PC-3 (cell line): ENCODE measurements around the gene CD160. TPM values are rescaled to one million over a fixed set of nuclear protein-coding genes. Genes with fewer than 3 reads are reported as not detected.
"Not testable (repeated sequence)": the region's sequence is repeated elsewhere in the genome, so short reads cannot be mapped to it uniquely, and the experiment has no call there.

Source experiments
- ATAC-seq: fragments of 200-7000 bp; cut with Tn5 transposase; 2 replicates; pipeline ENCODE4 v1.9.1; 2020; ENCODE audit warnings: mild to moderate bottlenecking, moderate library complexity
- BruUV-seq: library from RNA; stranded (reverse); fragments of 400-500 nt; replicated peaks from 2 replicates; lab custom pipeline; 2021; lab: Mats Ljungman, UMichigan
- CTCF ChIA-PET: fragments of 300-600 bp; sonication (Branson Sonifier 250); formaldehyde crosslinking; loops from one replicate; lab custom pipeline; 2022; ENCODE audit warnings: antibody characterized with exemption; lab: Charles Lee
- POLR2A ChIA-PET: fragments of 300-600 bp; sonication (Branson Sonifier 250); formaldehyde crosslinking; loops from one replicate; lab custom pipeline; 2022; ENCODE audit warnings: antibody characterized with exemption; ENCODE audit not compliant: unreplicated experiment; lab: Charles Lee
- DNase-seq: peaks from one replicate; pipeline ENCODE4 v3.0.0-alpha.2; 2015
- H2AFZ ChIP-seq: fragments of 300-600 bp; sonication (generic); 2 replicates; pipeline ENCODE4 v1.6.0; 2016; ENCODE audit warnings: antibody characterized with exemption, low read length
- H3F3A ChIP-seq: fragments of 300-600 bp; sonication (generic); one replicate; pipeline ENCODE4 v1.6.0; 2017; ENCODE audit warnings: antibody characterized with exemption, low read length, control low read depth, mild to moderate bottlenecking; ENCODE audit not compliant: unreplicated experiment
- H3K27ac ChIP-seq: fragments of 300-600 bp; sonication (generic); 2 replicates; pipeline ENCODE4 v1.5.1; 2016; ENCODE audit warnings: mild to moderate bottlenecking, low read length
- H3K27me3 ChIP-seq: fragments of 300-600 bp; sonication (generic); 2 replicates; pipeline ENCODE4 v1.6.1; 2016; ENCODE audit warnings: low read length, mixed read lengths
- H3K36me3 ChIP-seq: fragments of 300-600 bp; sonication (generic); 2 replicates; pipeline ENCODE4 v1.6.1; 2016; ENCODE audit warnings: low read depth, mixed run types, low read length, mixed read lengths
- H3K4me1 ChIP-seq: fragments of 300-600 bp; sonication (generic); 2 replicates; pipeline ENCODE4 v1.5.1; 2016; ENCODE audit warnings: low read length; ENCODE audit not compliant: insufficient read depth
- H3K4me2 ChIP-seq: fragments of 300-600 bp; sonication (generic); 2 replicates; pipeline ENCODE4 v1.6.0; 2016; ENCODE audit warnings: low read length
- H3K4me3 ChIP-seq: fragments of 300-600 bp; sonication (generic); 2 replicates; pipeline ENCODE4 v1.5.1; 2016; ENCODE audit warnings: mild to moderate bottlenecking, low read length, mixed read lengths
- H3K79me2 ChIP-seq: fragments of 300-600 bp; sonication (generic); 2 replicates; pipeline ENCODE4 v1.6.1; 2017; ENCODE audit warnings: low read length, mixed read lengths
- H3K9ac ChIP-seq: fragments of 300-600 bp; sonication (generic); 2 replicates; pipeline ENCODE4 v1.6.0; 2016; ENCODE audit warnings: mild to moderate bottlenecking, low read length
- H3K9me2 ChIP-seq: fragments of 300-600 bp; sonication (generic); replicated peaks from 2 replicates; pipeline ENCODE4 v1.6.1; 2016; ENCODE audit warnings: mixed run types, low read length, mixed read lengths
- H3K9me3 ChIP-seq: fragments of 300-600 bp; sonication (generic); 2 replicates; pipeline ENCODE4 v1.6.1; 2016; ENCODE audit warnings: low read length, mixed read lengths
- H4K20me1 ChIP-seq: fragments of 300-600 bp; sonication (generic); 2 replicates; pipeline ENCODE4 v1.6.1; 2016; ENCODE audit warnings: low read length, mixed read lengths
- intact Hi-C: fragments of 100-400 bp; cut with micrococcal nuclease; formaldehyde crosslinking; loops from 2 replicates; pipeline ENCODE4 v1.9.0; 2023
- total RNA-seq: library from RNA; depleted of rRNA; stranded (reverse); fragments of >200 nt; gene quantifications from 2 replicates; pipeline ENCODE4 v1.2.3, GENCODE V29; 2014

Gene CD160
- total RNA-seq, 1 experiment from 2014 or later = not detected

GRCh38 chr1:145761498-145761897, 42.2 kb downstream of the CD160 start:
- BruUV-seq, CTCF ChIA-PET: not testable (repeated sequence)

GRCh38 chr1:145762001-145762400, 42.7 kb downstream of the CD160 start:
- ATAC-seq, H3K79me2 ChIP-seq, H3F3A ChIP-seq, H3K27me3 ChIP-seq, intact Hi-C loops, H3K27ac ChIP-seq, H3K4me2 ChIP-seq, H3K4me3 ChIP-seq, H3K9ac ChIP-seq, H2AFZ ChIP-seq, BruUV-seq, DNase-seq, H3K9me2 ChIP-seq, H3K9me3 ChIP-seq, H4K20me1 ChIP-seq, POLR2A ChIA-PET, CTCF ChIA-PET: not testable (repeated sequence)
- Histone ChIP-seq H3K36me3 (peaks cover 22% of the 10 kb centered on the region), H3K4me1 (peaks cover 21% of the 10 kb centered on the region)

More at GRCh38 chr1:145761498-145761897, 42.2 kb downstream of the CD160 start:
- H3F3A ChIP-seq, H3K79me2 ChIP-seq, intact Hi-C loops, H3K4me2 ChIP-seq, DNase-seq, H3K9ac ChIP-seq, H3K9me2 ChIP-seq, H3K27ac ChIP-seq, H4K20me1 ChIP-seq, H3K4me3 ChIP-seq, ATAC-seq, H2AFZ ChIP-seq, H3K27me3 ChIP-seq, H3K9me3 ChIP-seq, POLR2A ChIA-PET: not testable (repeated sequence)
- Histone ChIP-seq H3K36me3 (peaks cover 22% of the 10 kb centered on the region), H3K4me1 (peaks cover 21% of the 10 kb centered on the region)

- H3K4me2 ChIP-seq, H3K79me2 ChIP-seq, H4K20me1 ChIP-seq, H3K4me1 ChIP-seq, H3K9me2 ChIP-seq, H2AFZ ChIP-seq, H3K27ac ChIP-seq, BruUV-seq, H3K27me3 ChIP-seq, DNase-seq, H3F3A ChIP-seq, H3K4me3 ChIP-seq, intact Hi-C loops, ATAC-seq, POLR2A ChIA-PET, H3K9ac ChIP-seq, CTCF ChIA-PET, H3K9me3 ChIP-seq: not testable (repeated sequence)
- peaks cover 22% of the 10 kb centered on the region for H3K36me3 ChIP-seq
Observed at GRCh38 chr1:145764231-145764940, 45.1 kb downstream of the CD160 start.

GRCh38 chr1:145765127-145765526, 45.8 kb downstream of the CD160 start:
- H2AFZ ChIP-seq, H3F3A ChIP-seq, H3K4me2 ChIP-seq, H3K4me3 ChIP-seq, H3K27ac ChIP-seq, H3K9me2 ChIP-seq, BruUV-seq, H3K9me3 ChIP-seq, H3K79me2 ChIP-seq, H3K4me1 ChIP-seq, H4K20me1 ChIP-seq, H3K9ac ChIP-seq, intact Hi-C loops, H3K27me3 ChIP-seq, DNase-seq: not testable (repeated sequence)
- peak; percentile 34; the same call in 1 of the 2 replicates for ATAC-seq
- ChIA-PET CTCF (interaction anchor here (1.0 kb wide), 1 partner anchor 45 kb away, joined by 5 read pairs; no protein-coding TSS in a partner anchor), POLR2A (interaction anchor here (0.5 to 0.6 kb wide), 2 partner anchors 15 to 25 kb away, joined by 3 to 4 read pairs; no protein-coding TSS in a partner anchor)
- H3K36me3 ChIP-seq = peaks cover 23% of the 10 kb centered on the region

- H3K27me3 ChIP-seq, H3K9me3 ChIP-seq, H3K9me2 ChIP-seq, intact Hi-C loops, H3K79me2 ChIP-seq, H3K4me2 ChIP-seq, H3K9ac ChIP-seq, H2AFZ ChIP-seq, H4K20me1 ChIP-seq, BruUV-seq, H3K4me3 ChIP-seq, H3F3A ChIP-seq, H3K4me1 ChIP-seq: not testable (repeated sequence)
- POLR2A ChIA-PET = interaction anchor here (0.5 to 0.6 kb wide), 2 partner anchors 15 to 25 kb away, joined by 3 to 4 read pairs; no protein-coding TSS in a partner anchor
- peak; percentile 51 for DNase-seq
- CTCF ChIA-PET = interaction anchor here (1.0 kb wide), 1 partner anchor 46 kb away, joined by 5 read pairs; no protein-coding TSS in a partner anchor
- peak; percentile 93 for ATAC-seq
- peaks cover 26% of the 10 kb centered on the region for H3K36me3 ChIP-seq
- peak overlapping the region; percentile 56 for H3K27ac ChIP-seq
Observed at GRCh38 chr1:145765585-145766360, 46.5 kb downstream of the CD160 start.

- H3K9me3 ChIP-seq, H3K9ac ChIP-seq, H4K20me1 ChIP-seq, ATAC-seq, H3K27me3 ChIP-seq, H3K9me2 ChIP-seq, BruUV-seq, H3F3A ChIP-seq, intact Hi-C loops, DNase-seq, H3K79me2 ChIP-seq, POLR2A ChIA-PET, CTCF ChIA-PET, H3K4me3 ChIP-seq, H3K27ac ChIP-seq, H3K4me1 ChIP-seq, H3K4me2 ChIP-seq, H2AFZ ChIP-seq: not testable (repeated sequence)
- peaks cover 22% of the 10 kb centered on the region for H3K36me3 ChIP-seq
Observed at GRCh38 chr1:145766926-145767325, 47.6 kb downstream of the CD160 start.
